DOHH2 (cell line): ENCODE results near the gene UNC13A.

Experiments
- EZH2phosphoT487 ChIP-seq: fragments of 200-600 bp; sonication (generic); IDR thresholded peaks from 2 replicates; pipeline ENCODE4 v1.6.1; 2017; ENCODE audit warnings: borderline replicate concordance, mild to moderate bottlenecking, antibody characterized with exemption, low read length, moderate library complexity, mixed read lengths
- TF ChIP-seq, protein P1 (sequence below): fragments of 200-600 bp; sonication (generic); IDR thresholded peaks from one replicate; pipeline ENCODE4 v1.5.1; 2014; ENCODE audit warnings: antibody characterized with exemption, mild to moderate bottlenecking, low read depth, low read length; ENCODE audit not compliant: poor library complexity, severe bottlenecking

DNA sequence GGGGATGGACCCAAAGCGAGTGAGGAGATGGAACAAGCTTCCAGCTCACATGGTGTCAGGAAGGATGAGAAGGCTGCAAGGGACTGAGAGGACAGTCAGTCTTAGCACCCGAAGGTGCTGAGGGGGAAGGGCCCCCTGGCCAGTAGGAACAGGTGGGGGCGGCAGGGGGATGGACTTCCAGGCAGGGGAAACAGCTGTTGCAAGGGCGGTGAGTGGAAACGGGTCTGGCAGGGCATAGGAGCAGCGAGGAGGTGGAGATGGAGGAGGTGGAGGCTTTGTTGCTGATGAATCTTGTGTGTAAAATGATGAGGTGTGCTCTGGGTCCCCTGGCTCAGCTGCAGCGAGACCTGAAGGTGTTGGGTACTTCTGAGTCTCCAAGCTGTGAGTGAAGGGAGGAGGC is 32.3 kb upstream of the UNC13A start:
- TF ChIP-seq EZH2phosphoT487 = no peak
- TF ChIP-seq, protein P1, sequence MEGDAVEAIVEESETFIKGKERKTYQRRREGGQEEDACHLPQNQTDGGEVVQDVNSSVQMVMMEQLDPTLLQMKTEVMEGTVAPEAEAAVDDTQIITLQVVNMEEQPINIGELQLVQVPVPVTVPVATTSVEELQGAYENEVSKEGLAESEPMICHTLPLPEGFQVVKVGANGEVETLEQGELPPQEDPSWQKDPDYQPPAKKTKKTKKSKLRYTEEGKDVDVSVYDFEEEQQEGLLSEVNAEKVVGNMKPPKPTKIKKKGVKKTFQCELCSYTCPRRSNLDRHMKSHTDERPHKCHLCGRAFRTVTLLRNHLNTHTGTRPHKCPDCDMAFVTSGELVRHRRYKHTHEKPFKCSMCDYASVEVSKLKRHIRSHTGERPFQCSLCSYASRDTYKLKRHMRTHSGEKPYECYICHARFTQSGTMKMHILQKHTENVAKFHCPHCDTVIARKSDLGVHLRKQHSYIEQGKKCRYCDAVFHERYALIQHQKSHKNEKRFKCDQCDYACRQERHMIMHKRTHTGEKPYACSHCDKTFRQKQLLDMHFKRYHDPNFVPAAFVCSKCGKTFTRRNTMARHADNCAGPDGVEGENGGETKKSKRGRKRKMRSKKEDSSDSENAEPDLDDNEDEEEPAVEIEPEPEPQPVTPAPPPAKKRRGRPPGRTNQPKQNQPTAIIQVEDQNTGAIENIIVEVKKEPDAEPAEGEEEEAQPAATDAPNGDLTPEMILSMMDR = no peak
